Endothelial cell of umbilical vein (primary cell): ENCODE measurements around the gene GGACT.

Experiments
- POLR2A ChIP-seq: IDR thresholded peaks from 2 replicates; pipeline ENCODE4 v1.6.1; 2012; ENCODE audit warnings: low read depth, mild to moderate bottlenecking, control low read depth, low read length
- TF ChIP-seq, protein P1 (sequence below), 2 donors: IDR thresholded peaks; 1 replicate in 1 of 2; 2 replicates in 1 of 2; pipeline ENCODE4 v1.5.1; 2011; ENCODE audit warnings: low read length in 2 of 2, mild to moderate bottlenecking in 2 of 2, moderate library complexity in 2 of 2, control low read depth in 1 of 2, inconsistent platforms in 1 of 2, low read depth in 1 of 2; ENCODE audit not compliant: insufficient read depth in 1 of 2; ENCODE audit errors: extremely low read depth in 1 of 2

DNA sequence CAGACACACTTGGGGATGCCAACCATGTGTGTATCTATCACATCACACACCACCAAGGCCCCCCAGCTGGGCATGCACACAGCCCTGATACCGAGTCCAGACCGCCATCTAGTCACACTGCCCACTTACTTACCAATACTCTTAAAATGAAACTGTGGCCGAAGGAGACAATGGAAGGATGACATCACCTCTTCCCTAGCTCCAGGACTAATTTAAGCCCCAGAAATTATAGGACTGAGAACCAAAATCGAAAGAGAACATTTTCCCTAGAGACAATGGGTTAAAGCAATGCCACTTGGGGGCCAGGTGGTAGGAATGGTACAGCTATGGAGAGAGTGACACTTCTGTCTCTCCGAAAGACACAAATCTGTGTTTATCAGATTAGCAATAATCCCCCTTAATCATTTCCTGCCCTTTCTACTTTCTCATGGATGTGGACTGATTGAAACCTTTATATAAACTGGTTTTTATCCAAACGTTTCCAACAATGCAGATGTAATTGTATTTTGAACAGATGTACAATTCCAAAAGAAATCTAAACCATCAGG lies 663 bp upstream of the GGACT start:
- TF ChIP-seq, protein P1, sequence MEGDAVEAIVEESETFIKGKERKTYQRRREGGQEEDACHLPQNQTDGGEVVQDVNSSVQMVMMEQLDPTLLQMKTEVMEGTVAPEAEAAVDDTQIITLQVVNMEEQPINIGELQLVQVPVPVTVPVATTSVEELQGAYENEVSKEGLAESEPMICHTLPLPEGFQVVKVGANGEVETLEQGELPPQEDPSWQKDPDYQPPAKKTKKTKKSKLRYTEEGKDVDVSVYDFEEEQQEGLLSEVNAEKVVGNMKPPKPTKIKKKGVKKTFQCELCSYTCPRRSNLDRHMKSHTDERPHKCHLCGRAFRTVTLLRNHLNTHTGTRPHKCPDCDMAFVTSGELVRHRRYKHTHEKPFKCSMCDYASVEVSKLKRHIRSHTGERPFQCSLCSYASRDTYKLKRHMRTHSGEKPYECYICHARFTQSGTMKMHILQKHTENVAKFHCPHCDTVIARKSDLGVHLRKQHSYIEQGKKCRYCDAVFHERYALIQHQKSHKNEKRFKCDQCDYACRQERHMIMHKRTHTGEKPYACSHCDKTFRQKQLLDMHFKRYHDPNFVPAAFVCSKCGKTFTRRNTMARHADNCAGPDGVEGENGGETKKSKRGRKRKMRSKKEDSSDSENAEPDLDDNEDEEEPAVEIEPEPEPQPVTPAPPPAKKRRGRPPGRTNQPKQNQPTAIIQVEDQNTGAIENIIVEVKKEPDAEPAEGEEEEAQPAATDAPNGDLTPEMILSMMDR (IDR thresholded peaks at IDR 0.05; ENCODE audit: extremely low read depth in 1 of 2, insufficient read depth in 1 of 2, low read depth in 1 of 2, low read length in 2 of 2): no peak
- no peak for TF ChIP-seq POLR2A
